Neural cell (in vitro differentiated cells): ENCODE data around the gene ZNF530. TPM values are rescaled to one million over a fixed set of nuclear protein-coding genes. Genes with fewer than 3 reads are reported as not detected.

Source experiments
- H2AFZ ChIP-seq: fragments of 200-600, 300-800 bp; sonication (generic), shearing (Covaris generic); 2 replicates; pipeline ENCODE4 v1.6.0; 2014; ENCODE audit warnings: low read depth, mild to moderate bottlenecking, antibody characterized with exemption, low read length, moderate library complexity
- H3F3A ChIP-seq: fragments of 200-600 bp; shearing (Covaris generic); 2 replicates; pipeline ENCODE4 v1.6.1; 2016; ENCODE audit warnings: mild to moderate bottlenecking, moderate library complexity, mixed read lengths, antibody characterized with exemption, low read length; ENCODE audit not compliant: insufficient read depth, poor library complexity, severe bottlenecking
- H3K27ac ChIP-seq: fragments of 200-600, 300-800 bp; sonication (generic), shearing (Covaris generic); 2 replicates; pipeline ENCODE4 v1.5.1; 2014; ENCODE audit warnings: mild to moderate bottlenecking, low read length, moderate library complexity
- H3K27me3 ChIP-seq: fragments of 300-800, 200-600 bp; sonication (generic), shearing (Covaris generic); 2 replicates; pipeline ENCODE4 v1.6.0; 2014; ENCODE audit warnings: mild to moderate bottlenecking, low read depth, low read length, moderate library complexity; ENCODE audit not compliant: insufficient read depth
- H3K36me3 ChIP-seq: fragments of 300-800, 200-600 bp; sonication (generic), shearing (Covaris generic); 2 replicates; pipeline ENCODE4 v1.5.1; 2014; ENCODE audit warnings: mild to moderate bottlenecking, antibody characterized with exemption, low read length, moderate library complexity; ENCODE audit not compliant: insufficient read depth
- H3K4me2 ChIP-seq: fragments of 300-800, 200-600 bp; sonication (generic), shearing (Covaris generic); 2 replicates; pipeline ENCODE4 v1.6.0; 2014; ENCODE audit warnings: mild to moderate bottlenecking, low read length
- H3K4me3 ChIP-seq: fragments of 300-800, 200-600 bp; sonication (generic), shearing (Covaris generic); 2 replicates; pipeline ENCODE4 v1.5.1; 2014; ENCODE audit warnings: mild to moderate bottlenecking, low read length, moderate library complexity
- H3K79me2 ChIP-seq: fragments of 200-600 bp; shearing (Covaris generic); replicated peaks from 2 replicates; pipeline ENCODE4 v1.6.0; 2014; ENCODE audit warnings: mild to moderate bottlenecking, low read length, moderate library complexity; ENCODE audit not compliant: insufficient read depth
- H3K9ac ChIP-seq: fragments of 300-800, 200-600 bp; sonication (generic), shearing (Covaris generic); 2 replicates; pipeline ENCODE4 v1.6.1; 2016; ENCODE audit warnings: mild to moderate bottlenecking, low read length, mixed read lengths
- H3K9me2 ChIP-seq: fragments of 200-600 bp; shearing (Covaris generic); 2 replicates; pipeline ENCODE4 v1.6.1; 2016; ENCODE audit warnings: mild to moderate bottlenecking, low read length, mixed read lengths; ENCODE audit not compliant: insufficient read depth
- H3K9me3 ChIP-seq: fragments of 200-600, 300-800 bp; sonication (generic), shearing (Covaris generic); 2 replicates; pipeline ENCODE4 v1.6.1; 2016; ENCODE audit warnings: mild to moderate bottlenecking, mixed run types, low read length, moderate library complexity, mixed read lengths
- H4K20me1 ChIP-seq: fragments of 200-600 bp; shearing (Covaris generic); 2 replicates; pipeline ENCODE4 v1.6.1; 2016; ENCODE audit warnings: mild to moderate bottlenecking, mixed run types; ENCODE audit not compliant: insufficient read depth
- CTCF ChIP-seq: fragments of 450-650 bp; IDR thresholded peaks from 2 replicates; pipeline ENCODE4 v1.5.1; 2014; ENCODE audit warnings: antibody characterized with exemption, mild to moderate bottlenecking, moderate library complexity; ENCODE audit not compliant: poor library complexity, severe bottlenecking
- EP300 ChIP-seq: fragments of 450-650 bp; conservative IDR thresholded peaks from 2 replicates; pipeline ENCODE4 v1.6.1; 2014; ENCODE audit warnings: antibody characterized with exemption, mild to moderate bottlenecking, moderate library complexity; ENCODE audit not compliant: poor library complexity, severe bottlenecking
- EZH2 ChIP-seq: fragments of 200-600, 300-800 bp; shearing (Covaris generic), sonication (generic); IDR thresholded peaks from 2 replicates; pipeline ENCODE4 v1.6.1; 2014; ENCODE audit warnings: antibody characterized with exemption, low read length, borderline replicate concordance, mild to moderate bottlenecking; ENCODE audit not compliant: insufficient read depth, poor library complexity, severe bottlenecking
- MXI1 ChIP-seq: fragments of 450-650 bp; conservative IDR thresholded peaks from 2 replicates; pipeline ENCODE4 v1.6.1; 2014; ENCODE audit warnings: antibody characterized with exemption, mild to moderate bottlenecking; ENCODE audit not compliant: poor library complexity, severe bottlenecking
- POLR2AphosphoS5 ChIP-seq: IDR thresholded peaks from 2 replicates; pipeline ENCODE4 v1.6.1; 2012
- RAD21 ChIP-seq: fragments of 450-650 bp; conservative IDR thresholded peaks from 2 replicates; pipeline ENCODE4 v1.6.1; 2014; ENCODE audit warnings: antibody characterized with exemption, mild to moderate bottlenecking, moderate library complexity
- REST ChIP-seq: IDR thresholded peaks from 2 replicates; pipeline ENCODE4 v1.6.1; 2012; ENCODE audit warnings: borderline replicate concordance
- SMC3 ChIP-seq: fragments of 450-650 bp; conservative IDR thresholded peaks from 2 replicates; pipeline ENCODE4 v1.6.1; 2014; ENCODE audit warnings: antibody characterized with exemption, mild to moderate bottlenecking, moderate library complexity; ENCODE audit not compliant: poor library complexity
- TAF1 ChIP-seq: IDR thresholded peaks from 2 replicates; pipeline ENCODE4 v1.6.1; 2012; ENCODE audit warnings: low read depth
- polyA plus RNA-seq: library from polyadenylated mRNA; depleted of rRNA; stranded (reverse); fragments of >200 nt; gene quantifications from 2 replicates; pipeline ENCODE4 v1.2.3, GENCODE V29; 2014

Gene ZNF530
- polyA plus RNA-seq, 1 donor from 2014 or later, result 11.6 TPM

- H3K9me2 ChIP-seq, result no peaks in the 10 kb centered on the region
- H3K79me2 ChIP-seq, result peaks cover 9% of the 10 kb centered on the region
- no peaks in the 10 kb centered on the region for H3K27me3 ChIP-seq
- no peaks in the 10 kb centered on the region for H3F3A ChIP-seq
- no peak overlapping the region for H2AFZ ChIP-seq
- TF ChIP-seq MXI1 (no peak), CTCF (no peak), EP300 (no peak), SMC3 (no peak), EZH2 (no peak), POLR2AphosphoS5 (no peak), TAF1 (no peak), REST (no peak), RAD21 (no peak)
- H3K9ac ChIP-seq, result no peak overlapping the region
- no peaks in the 10 kb centered on the region for H4K20me1 ChIP-seq
- peaks cover 50% of the 10 kb centered on the region for H3K36me3 ChIP-seq
- H3K27ac ChIP-seq, result no peak overlapping the region
- peaks cover 41% of the 10 kb centered on the region for H3K9me3 ChIP-seq
- H3K4me3 ChIP-seq, result no peak overlapping the region
- H3K4me2 ChIP-seq, result no peak overlapping the region
Measured at GRCh38 chr19:57572415-57572947, 27.2 kb upstream of the ZNF530 start.

GRCh38 chr19:57576661-57577060 lies 23.0 kb upstream of the ZNF530 start:
- Histone ChIP-seq H3K4me2 (no peak overlapping the region), H3K9me2 (no peaks in the 10 kb centered on the region), H3K4me3 (no peak overlapping the region), H3K27me3 (no peaks in the 10 kb centered on the region), H4K20me1 (no peaks in the 10 kb centered on the region), H2AFZ (no peak overlapping the region), H3K36me3 (peaks cover 43% of the 10 kb centered on the region), H3K9ac (no peak overlapping the region), H3K27ac (no peak overlapping the region), H3F3A (no peaks in the 10 kb centered on the region), H3K79me2 (peaks cover 20% of the 10 kb centered on the region), H3K9me3 (peaks cover 20% of the 10 kb centered on the region)
- TF ChIP-seq REST, result no peak
- no peak for TF ChIP-seq CTCF
- no peak for TF ChIP-seq EP300
- TF ChIP-seq RAD21, result no peak
- TF ChIP-seq SMC3, result no peak
- no peak for TF ChIP-seq MXI1
- TF ChIP-seq EZH2, result no peak
- no peak for TF ChIP-seq TAF1
- no peak for TF ChIP-seq POLR2AphosphoS5
